HL-60 (cell line): ENCODE data around the gene KCNT2.

Source experiments
- GABPA ChIP-seq: IDR thresholded peaks from 2 replicates; pipeline ENCODE4 v1.6.1; 2012; ENCODE audit warnings: low read depth
- POLR2AphosphoS5 ChIP-seq: IDR thresholded peaks from 2 replicates; pipeline ENCODE4 v1.6.1; 2012; ENCODE audit warnings: low read depth
- SPI1 ChIP-seq: IDR thresholded peaks from 2 replicates; pipeline ENCODE4 v1.6.1; 2012; ENCODE audit warnings: low read depth, mild to moderate bottlenecking, borderline replicate concordance
- TF ChIP-seq, protein P1 (sequence below): IDR thresholded peaks from one replicate; pipeline ENCODE4 v1.5.1; 2011; ENCODE audit warnings: low read length, control low read depth, inconsistent platforms; ENCODE audit not compliant: insufficient read depth
- TF ChIP-seq, protein P2 (sequence below): IDR thresholded peaks from 2 replicates; pipeline ENCODE4 v1.6.1; 2012; ENCODE audit warnings: low read depth; ENCODE audit not compliant: insufficient replicate concordance

DNA sequence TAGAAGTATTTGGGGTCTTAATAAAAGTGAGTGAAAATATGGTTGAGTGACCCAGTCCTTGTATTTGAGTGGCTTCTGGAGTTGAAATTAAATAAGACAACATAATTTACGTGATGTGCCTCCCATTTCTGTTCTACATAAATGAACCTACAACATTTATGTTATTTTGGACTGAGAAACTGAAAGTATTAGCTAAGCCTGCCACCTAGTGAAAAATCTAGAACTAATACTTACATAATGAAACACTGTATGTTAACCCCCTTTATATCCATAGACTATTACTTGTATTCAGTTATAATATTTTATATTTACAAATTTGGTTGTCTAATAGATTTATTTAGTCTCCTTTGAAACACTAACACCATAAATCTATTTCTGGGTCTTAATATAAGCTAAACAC lies 298.9 kb downstream of the KCNT2 start:
- TF ChIP-seq, protein P1, sequence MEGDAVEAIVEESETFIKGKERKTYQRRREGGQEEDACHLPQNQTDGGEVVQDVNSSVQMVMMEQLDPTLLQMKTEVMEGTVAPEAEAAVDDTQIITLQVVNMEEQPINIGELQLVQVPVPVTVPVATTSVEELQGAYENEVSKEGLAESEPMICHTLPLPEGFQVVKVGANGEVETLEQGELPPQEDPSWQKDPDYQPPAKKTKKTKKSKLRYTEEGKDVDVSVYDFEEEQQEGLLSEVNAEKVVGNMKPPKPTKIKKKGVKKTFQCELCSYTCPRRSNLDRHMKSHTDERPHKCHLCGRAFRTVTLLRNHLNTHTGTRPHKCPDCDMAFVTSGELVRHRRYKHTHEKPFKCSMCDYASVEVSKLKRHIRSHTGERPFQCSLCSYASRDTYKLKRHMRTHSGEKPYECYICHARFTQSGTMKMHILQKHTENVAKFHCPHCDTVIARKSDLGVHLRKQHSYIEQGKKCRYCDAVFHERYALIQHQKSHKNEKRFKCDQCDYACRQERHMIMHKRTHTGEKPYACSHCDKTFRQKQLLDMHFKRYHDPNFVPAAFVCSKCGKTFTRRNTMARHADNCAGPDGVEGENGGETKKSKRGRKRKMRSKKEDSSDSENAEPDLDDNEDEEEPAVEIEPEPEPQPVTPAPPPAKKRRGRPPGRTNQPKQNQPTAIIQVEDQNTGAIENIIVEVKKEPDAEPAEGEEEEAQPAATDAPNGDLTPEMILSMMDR, result no peak
- TF ChIP-seq POLR2AphosphoS5 (no peak), GABPA (no peak), SPI1 (no peak)
- TF ChIP-seq, protein P2, sequence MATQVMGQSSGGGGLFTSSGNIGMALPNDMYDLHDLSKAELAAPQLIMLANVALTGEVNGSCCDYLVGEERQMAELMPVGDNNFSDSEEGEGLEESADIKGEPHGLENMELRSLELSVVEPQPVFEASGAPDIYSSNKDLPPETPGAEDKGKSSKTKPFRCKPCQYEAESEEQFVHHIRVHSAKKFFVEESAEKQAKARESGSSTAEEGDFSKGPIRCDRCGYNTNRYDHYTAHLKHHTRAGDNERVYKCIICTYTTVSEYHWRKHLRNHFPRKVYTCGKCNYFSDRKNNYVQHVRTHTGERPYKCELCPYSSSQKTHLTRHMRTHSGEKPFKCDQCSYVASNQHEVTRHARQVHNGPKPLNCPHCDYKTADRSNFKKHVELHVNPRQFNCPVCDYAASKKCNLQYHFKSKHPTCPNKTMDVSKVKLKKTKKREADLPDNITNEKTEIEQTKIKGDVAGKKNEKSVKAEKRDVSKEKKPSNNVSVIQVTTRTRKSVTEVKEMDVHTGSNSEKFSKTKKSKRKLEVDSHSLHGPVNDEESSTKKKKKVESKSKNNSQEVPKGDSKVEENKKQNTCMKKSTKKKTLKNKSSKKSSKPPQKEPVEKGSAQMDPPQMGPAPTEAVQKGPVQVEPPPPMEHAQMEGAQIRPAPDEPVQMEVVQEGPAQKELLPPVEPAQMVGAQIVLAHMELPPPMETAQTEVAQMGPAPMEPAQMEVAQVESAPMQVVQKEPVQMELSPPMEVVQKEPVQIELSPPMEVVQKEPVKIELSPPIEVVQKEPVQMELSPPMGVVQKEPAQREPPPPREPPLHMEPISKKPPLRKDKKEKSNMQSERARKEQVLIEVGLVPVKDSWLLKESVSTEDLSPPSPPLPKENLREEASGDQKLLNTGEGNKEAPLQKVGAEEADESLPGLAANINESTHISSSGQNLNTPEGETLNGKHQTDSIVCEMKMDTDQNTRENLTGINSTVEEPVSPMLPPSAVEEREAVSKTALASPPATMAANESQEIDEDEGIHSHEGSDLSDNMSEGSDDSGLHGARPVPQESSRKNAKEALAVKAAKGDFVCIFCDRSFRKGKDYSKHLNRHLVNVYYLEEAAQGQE, result no peak
